Central memory CD8-positive, alpha-beta T cell (primary cell): ENCODE data around the gene KRT15.
A peak's percentile ranks its signal among the peaks of the same experiment; 100 is the strongest.

Experiments
- ATAC-seq: fragments of 150-1000 bp; cut with Tn5 transposase; replicated peaks from 2 replicates; pipeline ENCODE4 v1.10.0; 2022; ENCODE audit warnings: mild to moderate bottlenecking, moderate FRiP score, moderate number of reproducible peaks; ENCODE audit not compliant: poor library complexity, severe bottlenecking; ENCODE audit errors: extremely low read depth
- DNase-seq, 2 donors: peaks; one replicate each; pipeline ENCODE4 v3.0.0; 2021; ENCODE audit warnings: low spot score in 2 of 2
- H3K27ac Mint-ChIP-seq: one replicate; pipeline ENCODE4 v1.8.0; 2022; ENCODE audit warnings: low read depth, mild to moderate bottlenecking, moderate library complexity, mixed read lengths
- H3K27me3 Mint-ChIP-seq: one replicate; pipeline ENCODE4 v1.8.0; 2022; ENCODE audit warnings: mixed read lengths
- H3K36me3 Mint-ChIP-seq: one replicate; pipeline ENCODE4 v1.8.0; 2022; ENCODE audit warnings: mild to moderate bottlenecking, moderate library complexity, mixed read lengths; ENCODE audit not compliant: insufficient read depth
- H3K4me1 Mint-ChIP-seq: one replicate; pipeline ENCODE4 v1.8.0; 2022; ENCODE audit warnings: mixed read lengths
- H3K4me3 Mint-ChIP-seq: one replicate; pipeline ENCODE4 v1.8.0; 2022; ENCODE audit warnings: mild to moderate bottlenecking, moderate library complexity, mixed read lengths
- H3K9me3 Mint-ChIP-seq: one replicate; pipeline ENCODE4 v1.8.0; 2022; ENCODE audit warnings: mixed read lengths

The KRT15 gene

GRCh38 chr17:41518789-41519449 lies at the start of gene KRT15:
KRT15 (minus strand) TSS chr17:41518890; CDS start chr17:41518827, 63 bp downstream.
- no peaks in the 10 kb centered on the region for H3K9me3 Mint-ChIP-seq
- H3K27me3 Mint-ChIP-seq, result peaks cover 47% of the 10 kb centered on the region
- no peaks in the 10 kb centered on the region for H3K36me3 Mint-ChIP-seq
- no peak within 1 kb of the TSS for H3K4me3 Mint-ChIP-seq
- DNase-seq, result no peak
- H3K4me1 Mint-ChIP-seq, result no peaks in the 10 kb centered on the region
- no peak for ATAC-seq
- H3K27ac Mint-ChIP-seq, result no peak within 1 kb of the TSS

GRCh38 chr17:41567317-41567716 lies 48.6 kb upstream of the KRT15 start:
- H3K4me3 Mint-ChIP-seq, result no peak overlapping the region
- no peak for ATAC-seq
- peak overlapping the region; percentile 82 for H3K27ac Mint-ChIP-seq

GRCh38 chr17:41565338-41565737 lies 46.6 kb upstream of the KRT15 start:
- Mint-ChIP-seq H3K9me3 (peaks cover 21% of the 10 kb centered on the region), H3K27me3 (peaks cover 43% of the 10 kb centered on the region), H3K36me3 (peaks cover 7% of the 10 kb centered on the region), H3K4me1 (peaks cover 28% of the 10 kb centered on the region), H3K4me3 (no peak overlapping the region), H3K27ac (no peak overlapping the region)
- DNase-seq (no peak), ATAC-seq (no peak)

More at GRCh38 chr17:41567317-41567716, 48.6 kb upstream of the KRT15 start:
- peaks cover 43% of the 10 kb centered on the region for H3K27me3 Mint-ChIP-seq
- DNase-seq, result no peak
- peaks cover 21% of the 10 kb centered on the region for H3K9me3 Mint-ChIP-seq
- H3K4me1 Mint-ChIP-seq, result peaks cover 28% of the 10 kb centered on the region
- H3K36me3 Mint-ChIP-seq, result peaks cover 7% of the 10 kb centered on the region

- Mint-ChIP-seq H3K4me3 (no peak overlapping the region), H3K9me3 (peaks cover 16% of the 10 kb centered on the region), H3K4me1 (peaks cover 24% of the 10 kb centered on the region), H3K27me3 (peaks cover 55% of the 10 kb centered on the region), H3K27ac (no peak overlapping the region), H3K36me3 (peaks cover 7% of the 10 kb centered on the region)
- ATAC-seq (no peak), DNase-seq (no peak)
These were observed 45.0 kb upstream of the KRT15 start for GRCh38 chr17:41563607-41564170.

- DNase-seq (no peak), ATAC-seq (no peak)
- Mint-ChIP-seq H3K36me3 (no peaks in the 10 kb centered on the region), H3K4me3 (no peak overlapping the region), H3K9me3 (no peaks in the 10 kb centered on the region), H3K27ac (no peak overlapping the region), H3K4me1 (peaks cover 6% of the 10 kb centered on the region), H3K27me3 (peaks cover 74% of the 10 kb centered on the region)
These were observed 42.9 kb upstream of the KRT15 start for GRCh38 chr17:41561554-41561953.

GRCh38 chr17:41559548-41559947 lies 40.9 kb upstream of the KRT15 start:
- Mint-ChIP-seq H3K4me1 (no peaks in the 10 kb centered on the region), H3K9me3 (no peaks in the 10 kb centered on the region), H3K27me3 (peaks cover 94% of the 10 kb centered on the region), H3K27ac (no peak overlapping the region), H3K36me3 (no peaks in the 10 kb centered on the region), H3K4me3 (no peak overlapping the region)
- ATAC-seq, result no peak
- DNase-seq, result no peak

GRCh38 chr17:41556931-41557330 lies 38.2 kb upstream of the KRT15 start:
- peaks cover 98% of the 10 kb centered on the region for H3K27me3 Mint-ChIP-seq
- ATAC-seq (no peak), DNase-seq (no peak)
- no peaks in the 10 kb centered on the region for H3K4me1 Mint-ChIP-seq
- H3K9me3 Mint-ChIP-seq, result no peaks in the 10 kb centered on the region
- no peak overlapping the region for H3K4me3 Mint-ChIP-seq
- H3K27ac Mint-ChIP-seq, result no peak overlapping the region
- no peaks in the 10 kb centered on the region for H3K36me3 Mint-ChIP-seq

- Mint-ChIP-seq H3K36me3 (no peaks in the 10 kb centered on the region), H3K4me3 (no peak overlapping the region), H3K27ac (no peak overlapping the region), H3K27me3 (peaks cover 97% of the 10 kb centered on the region), H3K9me3 (no peaks in the 10 kb centered on the region), H3K4me1 (no peaks in the 10 kb centered on the region)
- ATAC-seq (no peak), DNase-seq (no peak)
These were observed 37.6 kb upstream of the KRT15 start for GRCh38 chr17:41556306-41556705.

GRCh38 chr17:41555105-41555887 lies 36.6 kb upstream of the KRT15 start:
- peaks cover 87% of the 10 kb centered on the region for H3K27me3 Mint-ChIP-seq
- H3K27ac Mint-ChIP-seq, result no peak overlapping the region
- H3K4me3 Mint-ChIP-seq, result no peak overlapping the region
- ATAC-seq (no peak), DNase-seq (no peak)
- H3K36me3 Mint-ChIP-seq, result no peaks in the 10 kb centered on the region
- no peaks in the 10 kb centered on the region for H3K9me3 Mint-ChIP-seq
- H3K4me1 Mint-ChIP-seq, result no peaks in the 10 kb centered on the region

- H3K27ac Mint-ChIP-seq, result no peak overlapping the region
- H3K27me3 Mint-ChIP-seq, result peaks cover 76% of the 10 kb centered on the region
- no peak overlapping the region for H3K4me3 Mint-ChIP-seq
- H3K4me1 Mint-ChIP-seq, result peaks cover 5% of the 10 kb centered on the region
- no peaks in the 10 kb centered on the region for H3K36me3 Mint-ChIP-seq
- ATAC-seq, result no peak
- no peaks in the 10 kb centered on the region for H3K9me3 Mint-ChIP-seq
- DNase-seq, result no peak
These were observed 35.4 kb upstream of the KRT15 start for GRCh38 chr17:41553987-41554680.

GRCh38 chr17:41553176-41553575 lies 34.5 kb upstream of the KRT15 start:
- no peak overlapping the region for H3K4me3 Mint-ChIP-seq
- no peak overlapping the region for H3K27ac Mint-ChIP-seq
- no peaks in the 10 kb centered on the region for H3K9me3 Mint-ChIP-seq
- H3K27me3 Mint-ChIP-seq, result peaks cover 68% of the 10 kb centered on the region
- H3K4me1 Mint-ChIP-seq, result peaks cover 13% of the 10 kb centered on the region
- no peak for ATAC-seq
- H3K36me3 Mint-ChIP-seq, result no peaks in the 10 kb centered on the region
- no peak for DNase-seq

- Mint-ChIP-seq H3K4me3 (no peak overlapping the region), H3K9me3 (no peaks in the 10 kb centered on the region), H3K27ac (peak overlapping the region; percentile 62), H3K27me3 (peaks cover 67% of the 10 kb centered on the region), H3K4me1 (peaks cover 17% of the 10 kb centered on the region), H3K36me3 (no peaks in the 10 kb centered on the region)
- DNase-seq, result no peak
- no peak for ATAC-seq
These were observed 33.8 kb upstream of the KRT15 start for GRCh38 chr17:41552455-41552854.
